ENCODE measurements around the gene MYO16.

The MYO16 gene

DNA sequence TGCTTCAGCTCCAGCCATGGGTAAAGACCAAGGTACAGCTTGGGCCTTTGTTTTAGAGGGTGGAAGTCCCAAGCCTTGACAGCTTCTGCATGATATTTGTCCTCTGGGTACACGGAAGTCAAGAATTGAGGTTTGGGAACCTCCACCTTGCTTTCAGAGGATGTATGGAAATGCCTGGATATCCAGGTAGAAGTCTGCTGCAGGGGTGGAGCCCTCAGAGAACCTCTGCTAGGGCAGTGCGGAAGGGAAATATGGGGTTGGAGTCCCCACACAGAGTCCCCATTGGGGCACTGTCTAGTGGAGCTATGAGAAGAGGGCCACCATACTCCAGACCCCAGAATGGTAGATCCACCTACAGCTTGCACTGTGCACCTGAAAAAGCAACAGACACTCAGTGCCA lies 23.0 kb upstream of the MYO16 start:
- H3K4me2 ChIP-seq (ENCODE audit: low read depth, low read length, poor library complexity, severe bottlenecking), result no peak overlapping the region
- no peaks in the 10 kb centered on the region for H3K27me3 ChIP-seq (ENCODE audit: insufficient read depth, low read length, poor library complexity, severe bottlenecking)
- no peaks in the 10 kb centered on the region for H4K20me1 ChIP-seq (ENCODE audit: insufficient read depth, low read length, poor library complexity, severe bottlenecking)
- H3K9me3 ChIP-seq (ENCODE audit: insufficient read depth, low read depth, low read length), result peaks cover 3% of the 10 kb centered on the region; the same call in 1 of the 2 replicates
- no peaks in the 10 kb centered on the region for H3K4me1 ChIP-seq (ENCODE audit: insufficient read depth, low read length, poor library complexity, severe bottlenecking)
- no peaks in the 10 kb centered on the region for H3K79me2 ChIP-seq (ENCODE audit: insufficient read depth, low read length)
- no peak for TF ChIP-seq EZH2phosphoT487 (IDR thresholded peaks at IDR 0.05; ENCODE audit: borderline replicate concordance)
- TF ChIP-seq, protein P1, sequence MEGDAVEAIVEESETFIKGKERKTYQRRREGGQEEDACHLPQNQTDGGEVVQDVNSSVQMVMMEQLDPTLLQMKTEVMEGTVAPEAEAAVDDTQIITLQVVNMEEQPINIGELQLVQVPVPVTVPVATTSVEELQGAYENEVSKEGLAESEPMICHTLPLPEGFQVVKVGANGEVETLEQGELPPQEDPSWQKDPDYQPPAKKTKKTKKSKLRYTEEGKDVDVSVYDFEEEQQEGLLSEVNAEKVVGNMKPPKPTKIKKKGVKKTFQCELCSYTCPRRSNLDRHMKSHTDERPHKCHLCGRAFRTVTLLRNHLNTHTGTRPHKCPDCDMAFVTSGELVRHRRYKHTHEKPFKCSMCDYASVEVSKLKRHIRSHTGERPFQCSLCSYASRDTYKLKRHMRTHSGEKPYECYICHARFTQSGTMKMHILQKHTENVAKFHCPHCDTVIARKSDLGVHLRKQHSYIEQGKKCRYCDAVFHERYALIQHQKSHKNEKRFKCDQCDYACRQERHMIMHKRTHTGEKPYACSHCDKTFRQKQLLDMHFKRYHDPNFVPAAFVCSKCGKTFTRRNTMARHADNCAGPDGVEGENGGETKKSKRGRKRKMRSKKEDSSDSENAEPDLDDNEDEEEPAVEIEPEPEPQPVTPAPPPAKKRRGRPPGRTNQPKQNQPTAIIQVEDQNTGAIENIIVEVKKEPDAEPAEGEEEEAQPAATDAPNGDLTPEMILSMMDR (conservative IDR thresholded peaks at IDR 0.05; ENCODE audit: low read length), result no peak
- no peak overlapping the region for H3K4me3 ChIP-seq (ENCODE audit: low read length, poor library complexity, severe bottlenecking)
- H3K9me2 ChIP-seq (replicated peaks; ENCODE audit: low read depth, low read length), result no peaks in the 10 kb centered on the region
- H2AFZ ChIP-seq (ENCODE audit: low read length), result no peak overlapping the region
- no peaks in the 10 kb centered on the region for H3K36me3 ChIP-seq (ENCODE audit: insufficient read depth, low read length)
- H3F3A ChIP-seq (ENCODE audit: low read depth), result no peaks in the 10 kb centered on the region
- no peak overlapping the region for H3K9ac ChIP-seq (ENCODE audit: low read depth, low read length, poor library complexity, severe bottlenecking)

- TF ChIP-seq, protein P1 (conservative IDR thresholded peaks at IDR 0.05; ENCODE audit: low read length), result peak; percentile 21; the same call in 1 of the 2 replicates
- TF ChIP-seq EZH2phosphoT487 (IDR thresholded peaks at IDR 0.05; ENCODE audit: borderline replicate concordance), result no peak
- Histone ChIP-seq H3K79me2 (ENCODE audit: insufficient read depth, low read length) (no peaks in the 10 kb centered on the region), H3K4me1 (ENCODE audit: insufficient read depth, low read length, poor library complexity, severe bottlenecking) (no peaks in the 10 kb centered on the region), H3K9ac (ENCODE audit: low read depth, low read length, poor library complexity, severe bottlenecking) (no peak overlapping the region), H3F3A (ENCODE audit: low read depth) (no peaks in the 10 kb centered on the region), H3K27me3 (ENCODE audit: insufficient read depth, low read length, poor library complexity, severe bottlenecking) (no peaks in the 10 kb centered on the region), H3K36me3 (ENCODE audit: insufficient read depth, low read length) (no peaks in the 10 kb centered on the region), H3K4me3 (ENCODE audit: low read length, poor library complexity, severe bottlenecking) (no peak overlapping the region), H2AFZ (ENCODE audit: low read length) (no peak overlapping the region), H3K9me2 (replicated peaks; ENCODE audit: low read depth, low read length) (no peaks in the 10 kb centered on the region), H3K9me3 (ENCODE audit: insufficient read depth, low read depth, low read length) (peaks cover 3% of the 10 kb centered on the region; the same call in 1 of the 2 replicates), H4K20me1 (ENCODE audit: insufficient read depth, low read length, poor library complexity, severe bottlenecking) (no peaks in the 10 kb centered on the region), H3K4me2 (ENCODE audit: low read depth, low read length, poor library complexity, severe bottlenecking) (no peak overlapping the region)
These were observed 20.1 kb upstream of the MYO16 start for GRCh38 chr13:108609353-108609752.

DNA sequence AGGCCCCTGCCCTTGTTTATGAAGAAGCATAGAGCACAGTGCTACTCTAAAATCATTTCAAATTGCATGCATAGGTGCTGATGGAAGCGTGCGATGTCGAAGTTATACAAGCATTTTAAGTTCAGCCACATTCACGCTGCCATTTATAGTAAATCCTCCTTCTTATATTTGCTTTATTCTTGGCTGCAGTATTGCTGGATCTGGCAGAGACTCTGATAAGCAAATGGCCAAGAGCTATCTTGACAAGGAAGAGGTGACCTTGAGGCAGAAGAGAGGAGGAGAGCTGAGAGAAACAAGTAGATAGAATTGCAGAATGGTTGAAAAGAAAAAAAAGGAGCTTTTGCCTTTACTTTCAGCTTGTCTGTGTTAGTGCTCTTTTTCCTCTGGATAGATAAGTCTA lies 18.9 kb upstream of the MYO16 start:
- Histone ChIP-seq H3K4me1 (ENCODE audit: insufficient read depth, low read length, poor library complexity, severe bottlenecking) (no peaks in the 10 kb centered on the region), H3K4me2 (ENCODE audit: low read depth, low read length, poor library complexity, severe bottlenecking) (no peak overlapping the region), H3K36me3 (ENCODE audit: insufficient read depth, low read length) (no peaks in the 10 kb centered on the region), H3K9me3 (ENCODE audit: insufficient read depth, low read depth, low read length) (no peaks in the 10 kb centered on the region; the same call in 1 of the 2 replicates), H3K4me3 (ENCODE audit: low read length, poor library complexity, severe bottlenecking) (no peak overlapping the region), H3F3A (ENCODE audit: low read depth) (no peaks in the 10 kb centered on the region), H3K9me2 (replicated peaks; ENCODE audit: low read depth, low read length) (no peaks in the 10 kb centered on the region), H3K79me2 (ENCODE audit: insufficient read depth, low read length) (no peaks in the 10 kb centered on the region), H2AFZ (ENCODE audit: low read length) (no peak overlapping the region), H3K27me3 (ENCODE audit: insufficient read depth, low read length, poor library complexity, severe bottlenecking) (no peaks in the 10 kb centered on the region), H3K9ac (ENCODE audit: low read depth, low read length, poor library complexity, severe bottlenecking) (no peak overlapping the region), H4K20me1 (ENCODE audit: insufficient read depth, low read length, poor library complexity, severe bottlenecking) (no peaks in the 10 kb centered on the region)
- TF ChIP-seq, protein P1 (conservative IDR thresholded peaks at IDR 0.05; ENCODE audit: low read length), result no peak
- no peak for TF ChIP-seq EZH2phosphoT487 (IDR thresholded peaks at IDR 0.05; ENCODE audit: borderline replicate concordance)
